ENCODE measurements around the gene PAPOLB. TPM values are rescaled to one million over a fixed set of nuclear protein-coding genes. Genes with fewer than 3 reads are reported as not detected.

The PAPOLB gene
- polyA plus RNA-seq, 3 donors, result not detected

- Histone ChIP-seq H3K27me3 (ENCODE audit: control insufficient read depth in 2 of 2, insufficient read depth in 2 of 2, low read length in 2 of 2) (no peaks in the 10 kb centered on the region), H3K9me3 (replicated peaks in 1 of 2; ENCODE audit: control insufficient read depth in 1 of 2, insufficient read depth in 1 of 2, low read length in 2 of 2) (no peaks in the 10 kb centered on the region), H3K4me3 (replicated peaks in 1 of 3; ENCODE audit: low read depth in 2 of 3, low read length in 3 of 3) (no peak overlapping the region), H3K4me2 (replicated peaks; ENCODE audit: extremely low read depth, low read length, poor library complexity, severe bottlenecking) (no peak overlapping the region), H3K27ac (ENCODE audit: low read depth in 1 of 2, low read length in 2 of 2) (no peak overlapping the region), H3K9ac (ENCODE audit: insufficient read depth, low read length, poor library complexity, severe bottlenecking) (no peak overlapping the region), H2AFZ (ENCODE audit: insufficient read depth, low read depth, low read length, poor library complexity, severe bottlenecking) (no peak overlapping the region), H3K4me1 (ENCODE audit: control insufficient read depth in 1 of 2, insufficient read depth in 2 of 2, low read length in 2 of 2) (no peaks in the 10 kb centered on the region), H4K20me1 (ENCODE audit: insufficient read depth, low read length) (no peaks in the 10 kb centered on the region), H3K36me3 (replicated peaks in 1 of 2; ENCODE audit: control insufficient read depth in 1 of 2, insufficient read depth in 2 of 2, low read length in 2 of 2) (no peaks in the 10 kb centered on the region), H3K79me2 (ENCODE audit: insufficient read depth, low read length) (no peaks in the 10 kb centered on the region)
- intact Hi-C loops (cut with micrococcal nuclease), result no loop called here
- peaks cover 0 to 2% (median 2%) of the 10 kb centered on the region in 3 donors for H3K27me3 Mint-ChIP-seq (ENCODE audit: low read depth in 3 of 3)
- H3K4me1 Mint-ChIP-seq, result no peaks in the 10 kb centered on the region
- no peak for TF ChIP-seq CTCF (IDR thresholded peaks at IDR 0.05)
- H3K4me3 Mint-ChIP-seq, result no peak overlapping the region
- H3K27ac Mint-ChIP-seq, result no peak overlapping the region
- H3K36me3 Mint-ChIP-seq, result no peaks in the 10 kb centered on the region
- no peak for DNase-seq
- no peaks in the 10 kb centered on the region for H3K9me3 Mint-ChIP-seq
- 92% methylated on average over 19 of the region's 21 CpGs for WGBS (ENCODE audit: insufficient coverage)
Measured at GRCh38 chr7:4838626-4839334, 23.1 kb downstream of the PAPOLB start.

- Histone ChIP-seq H3K27me3 (ENCODE audit: control insufficient read depth in 2 of 2, insufficient read depth in 2 of 2, low read length in 2 of 2) (no peaks in the 10 kb centered on the region), H2AFZ (ENCODE audit: insufficient read depth, low read depth, low read length, poor library complexity, severe bottlenecking) (no peak overlapping the region), H3K4me2 (replicated peaks; ENCODE audit: extremely low read depth, low read length, poor library complexity, severe bottlenecking) (no peak overlapping the region), H3K79me2 (ENCODE audit: insufficient read depth, low read length) (no peaks in the 10 kb centered on the region), H4K20me1 (ENCODE audit: insufficient read depth, low read length) (no peaks in the 10 kb centered on the region), H3K9me3 (replicated peaks in 1 of 2; ENCODE audit: control insufficient read depth in 1 of 2, insufficient read depth in 1 of 2, low read length in 2 of 2) (no peaks in the 10 kb centered on the region), H3K9ac (ENCODE audit: insufficient read depth, low read length, poor library complexity, severe bottlenecking) (no peak overlapping the region), H3K4me1 (ENCODE audit: control insufficient read depth in 1 of 2, insufficient read depth in 2 of 2, low read length in 2 of 2) (no peaks in the 10 kb centered on the region), H3K36me3 (replicated peaks in 1 of 2; ENCODE audit: control insufficient read depth in 1 of 2, insufficient read depth in 2 of 2, low read length in 2 of 2) (no peaks in the 10 kb centered on the region), H3K4me3 (replicated peaks in 1 of 3; ENCODE audit: low read depth in 2 of 3, low read length in 3 of 3) (no peak overlapping the region), H3K27ac (ENCODE audit: low read depth in 1 of 2, low read length in 2 of 2) (no peak overlapping the region)
- Mint-ChIP-seq H3K9me3 (no peaks in the 10 kb centered on the region), H3K27ac (no peak overlapping the region), H3K36me3 (no peaks in the 10 kb centered on the region), H3K27me3 (ENCODE audit: low read depth in 3 of 3) (peaks cover 0 to 2% (median 2%) of the 10 kb centered on the region in 3 donors), H3K4me3 (no peak overlapping the region), H3K4me1 (no peaks in the 10 kb centered on the region)
- no peak for TF ChIP-seq CTCF (IDR thresholded peaks at IDR 0.05)
- intact Hi-C loops (cut with micrococcal nuclease), result no loop called here
- 85% methylated on average over 26 of the region's 30 CpGs for WGBS (ENCODE audit: insufficient coverage)
- no peak for DNase-seq
Measured at GRCh38 chr7:4837803-4838625, 23.8 kb downstream of the PAPOLB start.
